ENCODE data around the gene MXRA8.

MXRA8 gene

DNA sequence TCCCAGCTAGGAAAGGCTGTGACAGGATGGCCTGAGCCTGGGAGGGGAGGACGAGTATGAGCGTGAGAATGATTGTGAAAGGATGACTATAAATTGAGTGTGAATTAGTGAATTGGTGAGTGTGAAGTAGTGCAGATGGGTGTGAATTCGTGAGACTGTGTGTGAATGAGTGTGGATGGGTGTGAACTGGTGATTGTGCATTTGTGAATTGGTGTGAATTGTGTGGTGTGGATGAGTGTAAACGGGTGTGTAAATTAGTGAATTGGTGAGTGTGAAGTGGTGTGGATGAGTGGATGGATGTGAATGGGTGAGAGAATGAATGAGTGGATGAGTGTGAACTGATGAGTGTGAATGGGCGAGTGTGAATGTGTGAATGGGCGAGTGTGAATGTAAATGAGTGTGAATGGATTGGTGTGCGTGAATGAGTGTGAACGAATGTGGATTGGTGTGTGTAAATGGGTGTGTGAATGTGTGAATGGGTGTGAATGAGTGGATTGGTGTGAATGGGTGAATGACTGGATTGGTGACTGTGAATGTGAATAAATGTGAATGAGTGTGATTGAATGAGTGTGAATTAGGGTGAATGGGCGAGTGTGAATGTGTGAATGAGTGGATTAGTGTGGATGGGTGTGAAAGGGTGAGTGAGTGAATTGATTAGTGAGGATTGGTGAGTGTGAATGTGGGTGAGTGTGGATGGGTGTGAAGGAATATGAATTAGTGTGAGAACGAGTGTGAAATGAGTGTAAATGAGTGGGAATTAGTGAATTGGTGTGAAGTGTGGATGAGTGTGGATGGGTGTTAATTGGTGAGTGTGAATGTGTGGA is 7.7 kb upstream of the MXRA8 start:
- no peak for DNase-seq

DNA sequence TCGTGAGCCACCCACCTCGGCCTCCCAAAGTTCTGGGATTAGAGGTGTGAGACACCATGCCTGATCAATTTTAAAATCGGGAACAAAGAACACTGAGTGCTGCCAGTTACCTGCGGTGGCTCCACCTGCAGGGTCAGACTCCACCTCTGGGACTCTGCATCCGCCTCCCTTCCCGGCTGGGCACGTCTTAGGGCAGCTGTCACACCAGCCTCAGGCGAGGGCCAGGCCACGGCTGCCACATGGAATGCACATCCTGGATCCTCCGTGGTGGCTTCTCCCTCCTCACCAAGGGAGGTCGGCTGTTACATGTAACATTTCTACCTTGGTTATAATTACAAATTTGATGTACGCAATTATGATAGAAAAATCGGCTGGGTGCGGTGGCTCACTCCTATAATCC is 5.9 kb upstream of the MXRA8 start:
- DNase-seq: no peak

DNA sequence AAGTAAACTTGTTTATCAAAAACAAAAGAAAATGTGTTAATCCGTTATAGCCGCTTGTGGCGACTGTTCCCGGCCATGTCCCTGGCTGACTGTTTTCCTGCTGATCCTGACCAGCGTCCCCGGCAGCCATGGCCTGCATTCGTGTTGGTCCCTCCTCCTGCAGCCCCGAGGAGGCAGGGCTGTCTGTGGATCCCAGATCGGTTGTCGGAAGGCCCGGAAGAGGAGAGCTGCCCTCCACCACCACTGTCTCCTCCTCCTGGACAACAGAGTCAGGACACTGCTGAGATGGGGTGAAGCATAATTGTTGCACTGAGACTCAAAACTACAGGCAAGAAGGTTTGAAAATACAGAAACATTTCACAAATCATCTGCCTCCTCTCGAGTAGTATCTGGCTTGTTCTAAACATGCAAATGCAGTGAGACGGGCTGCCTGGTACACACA is 3.6 kb upstream of the MXRA8 start:
- DNase-seq: peak; percentile 87

DNA sequence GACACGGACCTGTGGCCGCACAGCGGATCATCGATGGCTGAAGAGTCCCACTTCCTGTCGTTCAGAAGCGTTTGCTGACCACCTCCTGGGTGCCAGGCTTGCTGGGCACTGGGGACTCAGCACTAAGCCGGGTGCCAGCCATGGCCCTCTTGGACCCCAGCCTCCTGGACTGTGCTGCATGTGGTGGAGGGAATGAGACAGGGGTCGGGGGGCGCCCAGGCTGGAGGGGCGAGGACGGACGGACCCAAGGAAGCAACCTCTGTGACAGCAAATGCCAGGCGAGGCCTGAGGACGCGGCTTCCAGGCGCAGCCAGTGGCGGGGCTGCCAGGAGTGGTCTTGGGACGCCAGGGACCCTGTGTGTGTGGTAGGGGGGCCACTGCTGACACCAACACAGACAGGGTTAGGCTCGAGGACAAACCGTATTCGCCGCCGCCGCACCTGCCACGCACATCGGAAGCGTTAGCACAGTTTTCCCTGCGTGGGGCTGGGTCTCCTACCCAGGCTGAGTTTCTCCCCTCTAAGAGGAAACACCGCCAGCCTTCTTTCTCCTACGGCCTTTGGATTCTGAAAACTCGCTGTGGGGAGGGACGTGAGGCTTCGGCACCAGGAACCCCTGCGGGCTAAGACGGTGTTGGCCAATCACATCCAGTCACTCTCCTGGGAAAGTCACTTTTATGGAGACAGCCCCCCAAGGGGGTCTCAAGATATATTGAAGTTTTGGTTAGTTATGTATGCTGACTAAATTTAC is 3.1 kb upstream of the MXRA8 start:
- DNase-seq: no peak

DNA sequence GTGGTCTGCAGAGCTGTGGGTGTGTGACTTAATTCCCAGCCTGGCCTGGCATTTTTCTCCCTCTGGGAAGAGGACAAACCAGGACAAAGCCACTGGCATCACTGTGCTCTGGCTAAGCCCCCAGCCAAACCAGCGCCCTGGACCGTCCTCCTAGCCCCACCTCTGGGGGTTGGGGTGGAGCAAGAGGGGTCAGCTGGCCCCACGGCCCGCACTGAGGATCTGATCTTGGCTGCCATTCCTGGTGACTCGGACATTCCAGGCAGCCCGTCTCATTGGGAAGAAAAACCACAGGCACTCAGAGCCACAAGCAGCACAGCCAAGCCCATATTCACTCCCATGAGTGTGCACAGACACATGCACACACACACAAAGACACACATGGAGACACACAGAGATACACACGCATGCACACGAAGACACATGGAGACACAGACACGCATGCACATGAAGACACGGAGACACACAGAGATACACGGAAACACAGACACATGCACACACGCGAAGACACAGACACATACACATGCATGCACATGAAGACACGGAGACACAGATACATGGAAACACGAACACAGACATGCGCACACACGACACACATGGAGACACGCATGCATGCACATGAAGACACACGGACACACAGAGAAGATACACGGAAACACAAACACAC is 2.3 kb upstream of the MXRA8 start:
- peak; percentile 96 for DNase-seq

DNA sequence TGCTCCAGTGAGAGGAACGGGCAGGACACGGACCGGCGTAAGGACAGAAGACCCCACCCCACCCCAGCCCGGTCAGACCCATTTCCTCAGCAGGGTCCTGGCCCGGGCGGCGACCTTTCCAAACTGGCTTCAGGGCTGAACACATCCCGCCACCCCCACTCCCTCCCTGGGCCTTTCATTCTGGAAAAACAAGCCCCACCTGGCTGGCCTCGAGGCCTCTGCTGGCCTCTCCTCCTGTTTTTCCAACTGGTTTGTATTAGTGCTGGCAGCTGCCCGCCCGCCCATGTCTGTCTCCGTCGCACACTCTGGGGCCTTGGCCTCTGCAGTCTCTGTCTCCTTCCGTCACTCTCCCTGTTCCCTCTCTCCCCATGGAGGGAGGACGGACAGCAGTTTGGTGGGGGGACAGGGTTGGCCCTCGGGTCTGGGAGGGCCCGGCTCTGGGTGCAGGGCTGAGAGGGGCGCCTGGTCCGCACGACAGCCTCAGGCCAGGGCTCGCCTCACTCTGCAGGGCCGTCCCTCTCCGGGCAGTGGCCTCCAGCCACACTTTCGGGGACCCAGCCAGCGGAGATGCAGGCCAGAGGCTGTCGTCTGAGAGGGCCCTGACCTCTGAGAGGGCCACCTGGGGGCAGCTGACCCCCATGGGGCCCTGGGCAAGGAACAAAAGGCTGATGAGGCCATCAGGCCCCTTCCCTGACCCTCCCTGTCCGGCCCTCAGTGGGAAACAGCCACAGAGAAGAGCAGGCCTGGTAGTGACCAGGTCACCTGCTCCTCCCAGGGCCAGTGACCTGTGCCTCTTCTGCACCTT is 1.5 kb upstream of the MXRA8 start:
- DNase-seq: peak; percentile 88

DNA sequence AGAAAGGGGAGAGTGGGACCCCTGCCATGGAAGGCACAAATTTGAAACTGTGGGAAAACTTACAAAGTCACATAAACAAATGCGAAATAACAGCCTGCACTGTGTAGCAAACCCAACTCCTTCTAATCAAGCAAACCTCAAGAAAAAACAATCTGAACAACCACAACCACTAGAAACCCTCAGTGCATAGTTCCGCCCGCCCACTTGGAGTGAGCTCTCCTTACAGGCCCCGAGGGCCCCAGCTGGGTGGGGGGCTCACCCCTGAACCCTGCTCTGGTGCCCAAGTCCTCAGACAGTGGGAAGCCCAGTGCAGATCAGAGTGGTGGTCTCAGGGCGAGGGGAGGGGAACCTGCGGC is 931 bp upstream of the MXRA8 start:
- DNase-seq: peak; percentile 78

DNA sequence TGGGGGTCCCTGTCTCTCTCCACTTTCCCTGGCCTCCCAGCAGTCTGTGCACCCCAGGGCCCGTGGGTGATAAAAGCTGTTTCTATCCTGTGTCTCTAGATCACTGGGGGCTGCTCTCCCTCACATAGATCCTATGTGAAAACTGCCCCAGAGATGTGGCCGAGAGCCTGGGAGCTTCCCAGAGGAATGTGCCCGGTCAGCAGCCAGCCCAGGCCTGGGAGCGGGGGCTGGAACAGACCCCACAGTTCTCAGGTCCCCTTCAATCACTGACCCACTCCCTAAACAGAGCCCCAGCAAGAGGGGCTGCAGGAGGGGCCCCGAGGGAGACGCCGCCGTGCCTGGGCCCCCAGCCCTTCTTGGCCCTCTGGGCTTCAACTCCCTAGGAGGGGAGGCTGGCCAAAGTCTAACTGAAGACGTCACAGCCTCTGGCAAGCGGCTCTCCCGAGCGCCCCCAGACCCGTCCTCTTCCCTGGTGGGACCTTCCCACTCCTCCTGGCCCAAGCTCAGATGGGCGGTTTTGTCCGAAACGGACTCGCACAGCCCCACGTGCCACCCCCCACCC is 403 bp downstream of the MXRA8 start:
- DNase-seq: no peak

DNA sequence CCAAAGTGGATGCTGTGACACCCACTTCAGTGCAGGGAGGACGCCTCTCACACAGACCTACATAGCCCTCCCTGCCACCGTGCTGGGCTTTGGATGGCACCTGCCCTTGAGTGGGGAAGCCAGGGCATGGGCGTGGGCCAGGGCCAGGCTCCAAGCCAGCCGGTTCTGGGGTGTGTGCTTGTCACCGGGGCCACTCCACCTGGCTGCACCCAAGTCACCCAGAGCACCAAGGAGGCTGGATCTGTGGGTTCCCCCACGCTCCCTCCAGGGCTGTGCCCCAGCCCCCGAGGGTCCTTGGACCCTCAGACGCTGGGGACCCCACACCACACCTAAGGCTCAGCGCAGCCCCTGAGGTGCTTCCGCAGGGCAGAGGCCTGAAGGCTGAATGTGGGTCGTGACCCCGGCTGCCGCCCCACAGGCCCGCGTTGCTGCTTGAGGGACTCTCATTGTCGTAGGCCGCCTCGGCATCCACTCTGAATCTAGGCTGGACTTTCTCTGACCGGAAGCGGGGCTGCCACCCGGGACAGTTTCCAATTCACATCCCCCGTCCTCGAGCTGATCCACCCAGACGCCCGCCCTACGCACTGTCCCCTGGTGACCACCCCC is 1.5 kb downstream of the MXRA8 start:
- no peak for DNase-seq

DNA sequence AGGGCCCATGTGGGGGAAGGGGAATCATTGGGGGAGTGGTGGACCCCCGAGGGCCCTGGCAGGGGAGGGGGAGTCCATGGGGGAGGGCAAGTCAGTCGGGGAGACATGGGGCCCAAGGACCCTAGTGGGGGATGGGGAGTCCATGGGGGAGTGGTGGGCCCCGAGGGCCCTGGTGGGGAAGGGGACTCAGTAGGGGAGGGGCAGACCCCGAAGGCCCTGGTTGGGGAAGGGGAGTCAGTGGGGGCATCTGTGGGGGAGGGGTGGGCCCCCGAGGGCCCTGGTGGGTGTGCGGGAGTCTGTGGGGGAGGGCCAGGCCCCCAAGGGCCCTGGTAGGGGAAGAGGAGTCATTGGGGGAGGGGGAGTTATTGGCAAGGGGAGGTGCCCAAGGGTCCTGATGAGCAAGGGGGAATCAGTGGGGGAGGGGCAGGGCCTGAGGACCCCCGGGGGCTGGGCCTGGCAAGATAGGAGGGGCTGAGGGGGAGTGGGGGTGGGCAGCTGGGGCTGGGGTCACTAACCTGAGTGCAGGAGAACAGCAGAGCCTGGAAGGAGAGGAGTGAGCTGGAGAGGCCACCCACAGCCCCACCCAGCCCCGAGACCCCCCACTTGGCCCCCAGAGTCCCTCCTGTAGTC is 2.1 kb downstream of the MXRA8 start:
- DNase-seq: no peak

DNA sequence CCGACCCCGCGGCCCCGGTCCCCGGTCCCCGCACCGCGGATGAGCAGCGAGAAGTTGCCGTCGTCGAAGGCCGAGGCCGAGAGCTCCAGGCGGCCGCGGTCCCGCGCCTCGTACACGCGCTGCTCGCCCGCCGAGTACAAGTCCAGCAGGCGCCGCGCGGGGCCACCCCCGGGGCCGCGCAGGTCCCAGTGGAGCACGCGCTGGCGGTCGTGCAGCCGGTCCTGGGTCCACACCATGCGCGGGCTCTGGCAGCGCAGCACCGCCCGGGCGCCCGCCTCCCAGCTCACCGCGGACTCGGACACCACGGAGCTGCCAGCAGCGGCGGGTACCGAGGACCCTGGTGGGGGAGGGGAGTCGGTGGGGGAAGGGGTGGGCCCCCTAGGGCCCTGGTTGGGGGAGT is 2.9 kb downstream of the MXRA8 start:
- DNase-seq: no peak

DNA sequence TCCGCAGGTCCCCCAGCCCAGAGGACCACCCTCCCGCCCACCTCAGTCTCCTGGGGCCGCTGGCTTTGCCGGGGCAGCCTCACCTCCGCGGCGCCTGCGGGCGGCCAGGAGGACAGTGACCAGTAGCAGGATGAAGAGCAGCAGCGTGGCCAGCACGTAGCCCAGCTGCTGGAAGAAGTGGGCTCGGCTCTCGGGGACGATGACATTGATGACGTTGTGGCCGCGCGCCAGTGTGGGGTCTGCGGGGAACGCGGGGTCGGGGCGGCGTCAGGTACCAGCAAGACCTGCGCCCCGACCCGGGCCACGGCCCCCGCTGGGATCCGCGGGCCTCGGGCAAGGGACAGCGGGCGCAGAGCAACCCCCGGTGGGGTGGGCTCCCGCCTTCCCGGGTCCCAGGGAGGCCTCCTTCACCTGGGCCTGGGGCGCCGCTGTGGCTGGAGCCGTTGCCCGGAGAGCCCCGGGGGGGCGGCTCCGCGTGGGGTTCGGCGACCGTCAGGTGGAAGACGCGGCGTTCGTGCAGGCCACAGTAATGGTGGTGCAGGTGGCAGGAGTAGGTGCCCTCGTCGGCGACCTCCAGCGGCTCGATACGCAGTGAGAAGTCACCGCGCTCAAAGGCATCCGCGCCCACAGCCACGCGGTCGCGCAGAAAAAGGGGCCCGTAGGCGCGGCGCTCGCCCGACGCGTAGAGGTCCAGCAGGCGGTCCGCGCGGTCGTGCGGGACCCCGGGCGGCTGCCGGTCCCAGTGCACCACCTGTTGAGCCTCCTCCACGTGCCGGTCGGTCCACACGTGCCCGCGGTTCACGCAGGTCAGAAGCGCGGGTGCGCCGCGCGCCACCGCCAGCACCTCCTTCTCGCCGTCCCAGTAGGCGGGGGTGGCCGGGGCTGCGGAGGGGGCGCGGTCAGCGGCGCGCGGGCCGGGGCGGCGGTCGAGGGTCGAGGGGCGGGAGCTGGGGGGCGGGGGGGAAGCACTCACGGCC is 3.8 kb downstream of the MXRA8 start:
- no peak for DNase-seq

DNA sequence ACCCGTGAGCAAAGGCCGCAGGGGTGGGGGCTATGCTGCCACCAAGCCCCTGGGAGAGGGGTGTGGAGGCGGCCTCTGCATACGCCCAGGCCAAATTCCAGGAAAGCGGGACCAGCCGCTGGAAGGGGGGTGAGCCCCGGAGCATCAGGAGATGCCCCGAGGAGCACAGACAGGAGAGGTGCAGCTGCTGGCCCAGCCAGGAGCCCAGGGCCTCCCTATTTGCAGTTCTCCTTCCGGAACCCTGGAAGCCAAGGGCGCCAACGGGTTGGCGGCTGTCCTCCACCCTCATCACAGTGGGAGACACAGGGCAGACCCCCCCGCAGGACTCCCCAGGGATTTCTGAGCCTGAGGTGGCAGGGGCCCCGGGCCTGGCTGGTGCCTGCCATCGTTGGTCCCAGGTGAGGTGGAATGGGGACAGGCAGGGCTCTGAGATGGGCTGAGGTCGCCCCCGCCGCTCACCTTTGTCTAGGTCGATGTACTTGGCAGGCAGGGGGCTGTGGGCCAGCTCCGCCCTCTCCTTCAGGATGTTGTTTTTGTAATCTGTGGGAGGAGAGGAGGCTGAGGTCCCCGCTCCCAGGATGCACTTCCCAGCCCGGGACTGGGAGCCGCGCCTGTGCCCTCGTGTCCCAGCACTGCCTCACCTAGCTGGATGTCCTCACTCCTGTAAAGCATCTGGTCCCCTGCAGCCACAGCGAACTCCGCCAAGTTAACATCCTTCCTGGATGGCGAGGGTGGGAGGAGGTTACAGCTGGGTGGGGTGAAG is 4.8 kb downstream of the MXRA8 start:
- no peak for DNase-seq

DNA sequence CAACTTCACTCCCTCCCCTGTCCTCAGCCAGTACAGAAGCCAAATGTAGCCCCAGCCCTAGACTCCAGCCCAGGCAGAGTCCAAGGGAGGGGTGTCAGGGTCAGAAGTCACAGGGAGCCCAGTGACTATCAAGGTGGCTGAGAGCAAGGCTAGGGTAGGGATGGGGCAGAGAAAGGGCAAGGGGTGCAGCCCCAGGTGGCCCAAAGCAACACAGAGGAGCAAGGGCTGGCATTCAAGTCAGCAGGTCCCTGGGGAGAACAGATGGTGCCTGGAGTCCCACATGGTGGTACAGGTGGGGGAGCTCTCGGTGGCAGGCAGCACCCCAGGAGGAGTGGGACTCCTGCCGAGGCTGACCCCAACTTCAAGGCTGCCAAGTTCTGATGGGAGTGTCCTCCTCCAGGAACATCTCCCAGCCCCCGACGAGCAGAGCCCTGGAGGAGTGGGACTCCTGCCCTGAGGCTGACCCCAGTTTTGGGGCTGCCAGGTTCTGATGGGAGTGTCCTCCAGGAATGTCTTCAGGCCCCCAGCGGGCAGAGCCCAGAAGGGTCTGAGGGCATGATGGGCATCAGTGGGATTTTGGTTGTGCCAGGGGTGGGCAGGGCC is 5.5 kb downstream of the MXRA8 start:
- no peak for DNase-seq

DNA sequence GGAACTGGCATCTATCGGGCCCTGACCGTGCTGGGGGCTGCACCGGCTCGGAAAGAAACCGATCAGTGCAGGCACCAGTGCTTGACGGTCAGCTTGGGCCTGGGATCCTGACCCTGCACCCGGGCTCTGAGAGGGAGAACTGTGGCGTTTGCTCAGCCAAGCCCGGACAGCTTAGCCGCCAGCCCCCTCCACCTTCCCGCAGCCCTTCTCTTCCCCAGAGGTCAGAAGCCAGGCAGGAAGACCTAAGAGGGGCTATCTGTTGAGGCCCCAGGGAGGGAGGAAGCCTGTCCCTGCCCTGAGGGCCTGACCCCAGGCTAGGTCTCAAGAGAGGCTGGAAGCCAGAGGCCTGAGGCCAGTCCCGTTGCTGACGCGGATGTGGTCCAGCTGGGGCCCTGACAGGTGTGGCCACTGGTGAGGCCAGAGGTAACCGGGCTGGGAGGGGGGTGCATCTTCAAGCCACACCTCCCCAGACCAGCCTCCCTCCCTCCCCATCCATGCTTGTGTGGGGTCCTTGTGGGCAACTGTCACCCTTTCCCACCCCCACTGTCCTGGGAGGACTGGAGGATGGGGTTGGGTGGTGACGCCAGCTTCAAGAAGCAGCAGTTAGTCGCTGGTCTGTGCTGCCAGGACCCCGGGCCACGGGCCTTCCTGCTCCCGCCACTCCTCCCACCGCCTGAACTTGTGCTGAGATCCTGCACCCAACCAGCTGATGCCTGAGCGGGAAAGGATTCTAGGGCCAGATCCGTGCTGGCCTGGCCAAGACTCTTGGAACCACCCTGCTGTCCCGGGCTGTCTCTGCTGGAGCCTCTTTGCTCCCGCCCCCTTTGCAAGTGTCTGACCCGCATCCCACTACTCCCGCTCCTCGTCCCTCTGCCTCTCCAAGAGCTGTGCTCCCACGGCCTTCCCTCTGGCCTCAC is 6.6 kb downstream of the MXRA8 start:
- DNase-seq: peak; percentile 42

DNA sequence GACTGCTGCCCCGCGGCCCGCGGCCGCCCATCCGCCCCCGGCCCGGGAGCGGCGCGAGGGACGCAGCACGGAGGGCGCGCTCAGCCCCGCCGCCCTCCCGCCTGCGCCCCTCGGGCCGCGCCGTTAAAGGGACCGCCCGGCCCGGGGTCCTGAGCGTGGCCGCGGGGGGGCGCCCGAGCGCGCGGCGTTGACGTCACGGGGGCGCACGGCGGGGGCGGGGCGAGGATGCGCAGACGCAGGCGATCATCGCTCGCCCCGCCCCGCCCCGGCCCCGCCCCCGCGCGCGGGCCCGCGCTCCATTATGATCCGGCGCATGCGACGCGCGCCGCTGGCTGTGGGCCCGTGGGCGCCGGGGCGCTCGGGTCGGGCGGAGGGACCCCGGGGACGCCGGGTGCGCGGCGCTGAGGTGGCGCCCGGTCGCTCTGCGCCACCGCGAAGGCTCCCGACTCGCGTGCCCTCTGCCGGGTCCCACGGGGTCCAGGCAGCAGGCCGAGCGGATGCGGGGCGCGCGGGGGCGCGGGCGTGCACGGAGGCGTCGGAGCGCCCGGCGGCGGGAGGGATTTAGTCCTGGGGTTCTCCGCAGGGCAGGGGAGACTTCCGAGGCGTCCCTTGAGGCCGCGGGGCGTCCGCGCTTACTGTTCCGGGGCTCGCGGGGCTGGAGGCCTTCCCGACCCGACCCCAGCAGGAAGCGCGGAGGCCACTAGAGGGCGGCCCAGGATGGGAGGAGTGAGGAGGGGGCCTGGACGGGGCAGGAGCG is 8.9 kb downstream of the MXRA8 start, which contains the start of gene DVL1:
Gene DVL1 (minus strand): TSS at position 163 of the 757 bp plus-strand sequence. CDS start 353 bp downstream, outside the sequence.
- DNase-seq: peak; percentile 77
